AG04450 (cell line): ENCODE measurements around the gene KHDRBS2. TPM values are rescaled to one million over a fixed set of nuclear protein-coding genes. Genes with fewer than 3 reads are reported as not detected.

Source experiments
- CTCF ChIA-PET: fragments of 300-600, 350-600 bp; formaldehyde crosslinking; extraction: SDS; loops from one replicate; lab custom pipeline; 2022; ENCODE audit warnings: antibody characterized with exemption, inconsistent platforms; lab: Charles Lee
- POLR2A ChIA-PET: fragments of 350-600 bp; formaldehyde crosslinking; extraction: SDS; loops from one replicate; lab custom pipeline; 2021; ENCODE audit warnings: antibody characterized with exemption, inconsistent platforms; lab: Yijun Ruan, JAX
- DNase-seq: peaks from one replicate; pipeline ENCODE4 v3.0.0-alpha.2; 2011; ENCODE audit warnings: low read depth, low spot score
- H3K27ac ChIP-seq: one replicate; pipeline ENCODE4 v1.5.1; 2012; ENCODE audit warnings: low read depth, low read length, control low read depth
- H3K27me3 ChIP-seq: one replicate; pipeline ENCODE4 v1.6.0; 2012; ENCODE audit warnings: low read length; ENCODE audit not compliant: control insufficient read depth, insufficient read depth
- H3K4me3 ChIP-seq: 2 replicates; pipeline ENCODE4 v1.5.1; 2011; ENCODE audit warnings: mild to moderate bottlenecking, low read depth, low read length, control low read depth
- H3K9me3 ChIP-seq: 2 replicates; pipeline ENCODE4 v1.5.1; 2012; ENCODE audit warnings: low read length; ENCODE audit not compliant: control insufficient read depth, insufficient read depth
- CTCF ChIP-seq: IDR thresholded peaks from 2 replicates; pipeline ENCODE4 v1.5.1; 2011; ENCODE audit warnings: low read depth, low read length, control low read depth, inconsistent platforms
- polyA plus RNA-seq: library from polyadenylated mRNA; depleted of rRNA; stranded (reverse); fragments of >200 nt; gene quantifications from 2 replicates; pipeline ENCODE4 v1.2.3, GENCODE V29; 2011

Gene KHDRBS2
- polyA plus RNA-seq, 1 experiment, result not detected

GRCh38 chr6:62035952-62036351, 250.1 kb downstream of the KHDRBS2 start:
- Histone ChIP-seq H3K9me3 (peaks cover 8% of the 10 kb centered on the region; the same call in 1 of the 2 replicates), H3K4me3 (no peak overlapping the region), H3K27me3 (no peaks in the 10 kb centered on the region), H3K27ac (no peak overlapping the region)
- TF ChIP-seq CTCF, result no peak
- CTCF ChIA-PET, result no interaction called here
- POLR2A ChIA-PET, result no interaction called here
- DNase-seq, result no peak

GRCh38 chr6:62013719-62014118, 272.3 kb downstream of the KHDRBS2 start:
- Histone ChIP-seq H3K27me3 (no peaks in the 10 kb centered on the region), H3K27ac (no peak overlapping the region), H3K9me3 (peaks cover 10% of the 10 kb centered on the region), H3K4me3 (no peak overlapping the region)
- CTCF ChIA-PET, result no interaction called here
- no peak for DNase-seq
- TF ChIP-seq CTCF, result no peak
- POLR2A ChIA-PET, result no interaction called here

DNA sequence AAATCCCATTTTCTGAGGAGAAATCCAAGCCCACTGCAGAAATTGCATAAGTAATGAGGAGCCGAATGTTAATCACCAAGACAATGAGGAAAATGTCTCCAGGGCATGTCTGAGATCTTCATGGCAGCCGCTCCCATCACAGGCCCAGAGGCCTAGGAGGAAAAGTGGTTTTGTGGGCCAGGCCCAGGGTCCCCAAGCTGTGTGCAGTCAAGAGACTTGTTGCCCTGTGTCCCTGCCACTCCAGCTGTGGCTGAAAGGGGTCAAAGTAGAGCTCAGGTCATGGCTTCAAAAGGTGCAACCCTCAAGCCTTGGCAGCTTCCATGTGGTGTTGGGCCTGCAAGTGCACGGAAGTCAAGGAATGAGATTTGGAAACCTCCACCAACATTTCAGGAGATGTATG, 276.6 kb downstream of the KHDRBS2 start:
- no peak for TF ChIP-seq CTCF
- CTCF ChIA-PET, result no interaction called here
- DNase-seq, result no peak
- Histone ChIP-seq H3K9me3 (peaks cover 7% of the 10 kb centered on the region; the same call in 1 of the 2 replicates), H3K27me3 (no peaks in the 10 kb centered on the region), H3K4me3 (no peak overlapping the region), H3K27ac (no peak overlapping the region)
- POLR2A ChIA-PET, result no interaction called here

DNA sequence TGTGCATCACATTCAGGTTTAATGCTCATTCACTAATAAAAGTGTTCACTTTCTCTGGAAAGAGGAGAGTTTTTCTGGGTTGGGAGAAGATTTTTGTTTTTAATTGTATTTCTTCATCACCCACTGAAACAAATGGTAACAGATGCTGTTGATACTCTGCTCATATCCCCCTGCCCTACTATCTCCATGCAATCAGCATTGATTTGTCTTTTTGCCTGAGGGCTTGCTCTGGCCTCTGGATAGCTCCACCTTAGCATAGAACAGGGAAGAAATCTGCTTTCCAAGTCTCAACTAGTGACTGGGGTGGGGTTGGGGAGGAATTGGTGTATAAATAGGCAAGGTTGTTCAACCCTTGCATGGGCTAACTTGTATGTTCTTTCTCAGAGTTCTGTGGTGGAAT, 296.4 kb downstream of the KHDRBS2 start:
- Histone ChIP-seq H3K4me3 (no peak overlapping the region), H3K9me3 (peaks cover 3% of the 10 kb centered on the region; the same call in 1 of the 2 replicates), H3K27me3 (no peaks in the 10 kb centered on the region), H3K27ac (no peak overlapping the region)
- ChIA-PET POLR2A (no interaction called here), CTCF (no interaction called here)
- no peak for DNase-seq
- no peak for TF ChIP-seq CTCF

- no peak for DNase-seq
- ChIA-PET POLR2A (no interaction called here), CTCF (no interaction called here)
- no peak for TF ChIP-seq CTCF
- Histone ChIP-seq H3K27me3 (no peaks in the 10 kb centered on the region), H3K27ac (no peak overlapping the region), H3K9me3 (peaks cover 5% of the 10 kb centered on the region; the same call in 1 of the 2 replicates), H3K4me3 (no peak overlapping the region)
Measured at GRCh38 chr6:61980622-61981021, 305.4 kb downstream of the KHDRBS2 start.
